HepG2 (cell line): ENCODE results near the gene AFG1L. TPM values are rescaled to one million over a fixed set of nuclear protein-coding genes. Genes with fewer than 3 reads are reported as not detected.

ENCODE experiments used
- ASH2L ChIP-seq: fragments of 300-600, 200-600 bp; sonication (generic); IDR thresholded peaks from 2 replicates; pipeline ENCODE4 v1.7.0; 2017; ENCODE audit warnings: low read depth, mild to moderate bottlenecking, moderate library complexity, mixed read lengths, low read length; ENCODE audit not compliant: insufficient read length
- EZH2 ChIP-seq: conservative IDR thresholded peaks from 2 replicates; pipeline ENCODE4 v1.6.1; 2012; ENCODE audit warnings: mild to moderate bottlenecking, low read depth, low read length, moderate library complexity
- FOXA3 ChIP-seq: IDR thresholded peaks from 2 replicates; pipeline ENCODE4 v1.6.1; 2016; ENCODE audit warnings: missing genetic modification reagents, missing compliant biosample characterization
- GTF2F1 ChIP-seq: fragments of 150-350 bp; IDR thresholded peaks from 2 replicates; pipeline ENCODE4 v1.6.1; 2014; ENCODE audit warnings: low read length
- GTF3A ChIP-seq: sonication (generic); formaldehyde crosslinking; conservative IDR thresholded peaks from 2 replicates; pipeline ENCODE4 v1.4.0; 2020; ENCODE audit warnings: mild to moderate bottlenecking, missing genetic modification reagents
- KAT7 ChIP-seq: IDR thresholded peaks from 2 replicates; pipeline ENCODE4 v1.6.1; 2018; ENCODE audit warnings: borderline replicate concordance, missing compliant biosample characterization
- KLF16 ChIP-seq, 2 experiments: sonication (generic) in 1 of 2; formaldehyde crosslinking in 1 of 2; IDR thresholded peaks; 2 replicates each; pipeline versions ENCODE4 v1.6.1 to v1.8.0; 2016 to 2023; ENCODE audit warnings: missing genetic modification reagents in 2 of 2, missing compliant biosample characterization in 1 of 2
- LRRFIP1 ChIP-seq: sonication (generic); formaldehyde crosslinking; conservative IDR thresholded peaks from 2 replicates; pipeline ENCODE4 v1.4.0; 2020; ENCODE audit warnings: missing genetic modification reagents
- MED1 ChIP-seq: sonication (generic); formaldehyde crosslinking; IDR thresholded peaks from 2 replicates; pipeline ENCODE4 v1.4.0; 2020; ENCODE audit warnings: missing genetic modification reagents
- MXD1 ChIP-seq: sonication (generic); formaldehyde crosslinking; IDR thresholded peaks from 2 replicates; pipeline ENCODE4 v1.4.0; 2020; ENCODE audit warnings: mild to moderate bottlenecking, missing genetic modification reagents
- NCOR1 ChIP-seq: fragments of 200-600 bp; sonication (generic); IDR thresholded peaks from 2 replicates; pipeline ENCODE4 v1.7.0; 2017; ENCODE audit warnings: antibody characterized with exemption, low read length, borderline replicate concordance
- RARG ChIP-seq: sonication (generic); formaldehyde crosslinking; IDR thresholded peaks from 2 replicates; pipeline ENCODE4 v1.4.0; 2020; ENCODE audit warnings: low read depth, mild to moderate bottlenecking, missing genetic modification reagents
- REPIN1 ChIP-seq: sonication (generic); formaldehyde crosslinking; IDR thresholded peaks from 2 replicates; pipeline ENCODE4 v1.8.0; 2022; ENCODE audit warnings: missing genetic modification reagents, low read depth, mild to moderate bottlenecking, borderline replicate concordance
- SMAD3 ChIP-seq: sonication (generic); formaldehyde crosslinking; IDR thresholded peaks from 2 replicates; pipeline ENCODE4 v1.4.0; 2020; ENCODE audit warnings: missing genetic modification reagents
- SPEN ChIP-seq: sonication (generic); formaldehyde crosslinking; IDR thresholded peaks from 2 replicates; pipeline ENCODE4 v1.5.1; 2020; ENCODE audit warnings: low read depth, mild to moderate bottlenecking, missing genetic modification reagents
- TIGD3 ChIP-seq: sonication (generic); formaldehyde crosslinking; IDR thresholded peaks from 2 replicates; pipeline ENCODE4 v1.5.1; 2020; ENCODE audit warnings: mild to moderate bottlenecking, missing genetic modification reagents, borderline replicate concordance
- ZNF224 ChIP-seq: sonication (generic); formaldehyde crosslinking; IDR thresholded peaks from 2 replicates; pipeline ENCODE4 v1.5.0; 2020; ENCODE audit warnings: mild to moderate bottlenecking, missing genetic modification reagents
- ZNF33B ChIP-seq: sonication (generic); formaldehyde crosslinking; IDR thresholded peaks from 2 replicates; pipeline ENCODE4 v1.5.1; 2020; ENCODE audit warnings: mild to moderate bottlenecking, missing genetic modification reagents
- ZNF383 ChIP-seq: sonication (generic); formaldehyde crosslinking; IDR thresholded peaks from 2 replicates; pipeline ENCODE4 v1.4.0; 2020; ENCODE audit warnings: missing genetic modification reagents, mild to moderate bottlenecking, borderline replicate concordance
- ZNF484 ChIP-seq: sonication (generic); formaldehyde crosslinking; IDR thresholded peaks from 2 replicates; pipeline ENCODE4 v1.5.1; 2020; ENCODE audit warnings: mild to moderate bottlenecking, low read depth, missing genetic modification reagents, borderline replicate concordance
- ZNF564 ChIP-seq: sonication (generic); formaldehyde crosslinking; IDR thresholded peaks from 2 replicates; pipeline ENCODE4 v1.8.1; 2023; ENCODE audit warnings: mild to moderate bottlenecking, missing genetic modification reagents
- ZNF619 ChIP-seq: sonication (generic); formaldehyde crosslinking; IDR thresholded peaks from 2 replicates; pipeline ENCODE4 v1.4.0; 2020; ENCODE audit warnings: mild to moderate bottlenecking, missing genetic modification reagents
- polyA plus RNA-seq, 8 experiments: library from polyadenylated mRNA; depleted of rRNA in 3 of 8; stranded (reverse) in 7 of 8; unstranded in 1 of 8; fragments of >200 nt; fragmentation: Illumina TruSeq in 4 of 8; extraction: Trizol in 4 of 8; gene quantifications; 2 replicates each; pipeline versions ENCODE4 v1.2.1 to v1.2.3, GENCODE V29; 2011 to 2016; ENCODE audit warnings: low read depth in 4 of 8, missing spikeins in 1 of 8, mixed read lengths in 1 of 8; ENCODE audit not compliant: insufficient read depth in 1 of 8
- total RNA-seq, 5 experiments: library from RNA; depleted of rRNA; stranded (reverse); fragments of >200 nt; fragmentation: Illumina TruSeq; extraction: Trizol; gene quantifications; 2 replicates each; pipeline ENCODE4 v1.2.3, GENCODE V29; 2016; ENCODE audit warnings: low read depth in 1 of 5
- TF ChIP-seq, protein P1 (sequence below): conservative IDR thresholded peaks from 2 replicates; pipeline ENCODE4 v1.6.1; 2018; ENCODE audit warnings: missing genetic modification reagents

AFG1L gene
- total and polyA plus RNA-seq, 2 of the 13 experiments (the other 11 are each of a cell fraction or from before 2014, with no cell fraction given) = 3.1 to 14.0 TPM

DNA sequence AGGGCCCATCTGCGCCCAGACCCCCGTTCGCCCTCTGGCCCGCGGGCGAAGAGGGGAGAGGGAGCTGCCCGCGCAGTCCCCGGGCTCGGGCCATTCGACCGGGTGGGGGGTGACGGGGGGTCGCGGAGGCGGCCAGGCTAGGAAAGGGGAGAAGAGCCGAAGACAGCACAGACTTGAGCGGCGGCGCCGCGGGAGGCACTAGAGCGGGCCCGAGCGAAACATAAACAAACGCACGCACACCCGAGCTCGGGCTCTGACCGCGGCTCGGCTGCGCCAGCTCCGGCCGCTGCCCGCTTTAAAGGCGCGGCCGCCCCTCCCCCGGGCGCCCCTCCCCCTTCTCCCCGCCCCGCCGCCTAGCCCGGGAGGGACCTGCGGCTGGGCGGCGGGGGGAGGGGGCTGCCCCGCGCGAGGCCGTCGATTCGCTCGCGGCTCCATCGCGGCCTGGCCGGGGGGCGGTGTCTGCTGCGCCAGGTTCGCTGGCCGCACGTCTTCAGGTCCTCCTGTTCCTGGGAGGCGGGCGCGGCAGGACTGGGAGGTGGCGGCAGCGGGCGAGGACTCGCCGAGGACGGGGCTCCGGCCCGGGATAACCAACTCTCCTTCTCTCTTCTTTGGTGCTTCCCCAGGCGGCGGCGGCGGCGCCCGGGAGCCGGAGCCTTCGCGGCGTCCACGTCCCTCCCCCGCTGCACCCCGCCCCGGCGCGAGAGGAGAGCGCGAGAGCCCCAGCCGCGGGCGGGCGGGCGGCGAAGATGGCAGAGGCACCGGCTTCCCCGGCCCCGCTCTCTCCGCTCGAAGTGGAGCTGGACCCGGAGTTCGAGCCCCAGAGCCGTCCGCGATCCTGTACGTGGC lies 265.8 kb downstream of the AFG1L start, which contains the start of gene FOXO3 (continued):
- TF ChIP-seq TIGD3 (CRISPR knock-in tag) = peak; percentile 40; the same call in 1 of the 2 replicates
- TF ChIP-seq, protein P1, sequence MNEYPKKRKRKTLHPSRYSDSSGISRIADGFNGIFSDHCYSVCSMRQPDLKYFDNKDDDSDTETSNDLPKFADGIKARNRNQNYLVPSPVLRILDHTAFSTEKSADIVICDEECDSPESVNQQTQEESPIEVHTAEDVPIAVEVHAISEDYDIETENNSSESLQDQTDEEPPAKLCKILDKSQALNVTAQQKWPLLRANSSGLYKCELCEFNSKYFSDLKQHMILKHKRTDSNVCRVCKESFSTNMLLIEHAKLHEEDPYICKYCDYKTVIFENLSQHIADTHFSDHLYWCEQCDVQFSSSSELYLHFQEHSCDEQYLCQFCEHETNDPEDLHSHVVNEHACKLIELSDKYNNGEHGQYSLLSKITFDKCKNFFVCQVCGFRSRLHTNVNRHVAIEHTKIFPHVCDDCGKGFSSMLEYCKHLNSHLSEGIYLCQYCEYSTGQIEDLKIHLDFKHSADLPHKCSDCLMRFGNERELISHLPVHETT (CRISPR knock-in tag) = peak; percentile 35; the same call in 1 of the 2 replicates
- TF ChIP-seq LRRFIP1 (CRISPR knock-in tag) = no peak
- TF ChIP-seq MXD1 (CRISPR knock-in tag) = peak; percentile 57; the same call in 1 of the 2 replicates
- TF ChIP-seq ZNF564 (CRISPR knock-in tag) = 0 out of 2 replicates have a peak, but pooled peaks have one; percentile 4
- 0 out of 2 replicates have a peak, but pooled peaks have one; percentile 35 for TF ChIP-seq GTF2F1
- TF ChIP-seq KAT7 = no peak
- TF ChIP-seq ZNF619 = no peak
- no peak for TF ChIP-seq ZNF484 (CRISPR knock-in tag)
- TF ChIP-seq SPEN (CRISPR knock-in tag) = peak; percentile 71
- TF ChIP-seq ASH2L = peak; percentile 23
- TF ChIP-seq REPIN1 (CRISPR knock-in tag) = 0 out of 2 replicates have a peak, but pooled peaks have one; percentile 23
- no peak for TF ChIP-seq ZNF224 (CRISPR knock-in tag)
- TF ChIP-seq EZH2 = no peak
- TF ChIP-seq SMAD3 = 0 out of 2 replicates have a peak, but pooled peaks have one; percentile 24
- no peak for TF ChIP-seq RARG (CRISPR knock-in tag)
- TF ChIP-seq ZNF383 (CRISPR knock-in tag) = no peak
- TF ChIP-seq NCOR1 = no peak
- TF ChIP-seq ZNF33B (CRISPR knock-in tag) = no peak
- TF ChIP-seq MED1 = peak; percentile 51
- peak; percentile 54; the same call in 1 of the 2 replicates for TF ChIP-seq FOXA3
- TF ChIP-seq GTF3A (CRISPR knock-in tag) = no peak
- TF ChIP-seq KLF16 (CRISPR knock-in tag; IDR thresholded peaks at IDR 0.05) = peak in 1 of 2 experiments; percentile 72; a peak in 2 of 4 replicates
